CD4-positive, alpha-beta T cell treated with Interleukin-4 for 1 hour (primary cell): ENCODE results near the gene XYLT1.

Experiments used
- DNase-seq, 2 donors: peaks; one replicate each; pipeline ENCODE4 v3.0.0-alpha.2; 2020 to 2022

XYLT1 gene

GRCh38 chr16:17215306-17215705, 255.5 kb downstream of the XYLT1 start:
- no peak for DNase-seq

- no peak for DNase-seq
Observed at GRCh38 chr16:17213974-17214373, 256.8 kb downstream of the XYLT1 start.

GRCh38 chr16:17213025-17213424, 257.7 kb downstream of the XYLT1 start:
- DNase-seq: no peak

- no peak for DNase-seq
Observed at GRCh38 chr16:17212606-17213005, 258.2 kb downstream of the XYLT1 start.

- DNase-seq: peak; percentile 26 to 32
Observed at GRCh38 chr16:17211797-17212196, 259.0 kb downstream of the XYLT1 start.

GRCh38 chr16:17206712-17207111, 264.0 kb downstream of the XYLT1 start:
- no peak for DNase-seq

- DNase-seq: no peak
Observed at GRCh38 chr16:17205279-17206211, 265.2 kb downstream of the XYLT1 start.

- DNase-seq: no peak
Observed at GRCh38 chr16:17204644-17205043, 266.1 kb downstream of the XYLT1 start.

GRCh38 chr16:17204206-17204605, 266.6 kb downstream of the XYLT1 start:
- no peak for DNase-seq

- DNase-seq: no peak
Observed at GRCh38 chr16:17203424-17203823, 267.3 kb downstream of the XYLT1 start.

GRCh38 chr16:17199135-17199534, 271.6 kb downstream of the XYLT1 start:
- no peak for DNase-seq

- no peak for DNase-seq
Observed at GRCh38 chr16:17196526-17196925, 274.2 kb downstream of the XYLT1 start.

- peak; percentile 41 to 54 for DNase-seq
Observed at GRCh38 chr16:17194190-17194780, 276.5 kb downstream of the XYLT1 start.

GRCh38 chr16:17193566-17194100, 277.1 kb downstream of the XYLT1 start:
- no peak for DNase-seq

GRCh38 chr16:17184026-17184425, 286.7 kb downstream of the XYLT1 start:
- DNase-seq: no peak

- DNase-seq: no peak
Observed at GRCh38 chr16:17177959-17178905, 292.5 kb downstream of the XYLT1 start.

GRCh38 chr16:17177242-17177958, 293.4 kb downstream of the XYLT1 start:
- no peak for DNase-seq

GRCh38 chr16:17176199-17176598, 294.6 kb downstream of the XYLT1 start:
- no peak for DNase-seq

- DNase-seq: peak in 1 of 2 donors; percentile 66
Observed at GRCh38 chr16:17173281-17173680, 297.5 kb downstream of the XYLT1 start.

GRCh38 chr16:17171250-17172143, 299.3 kb downstream of the XYLT1 start:
- DNase-seq: no peak

- DNase-seq: no peak
Observed at GRCh38 chr16:17170435-17170834, 300.3 kb downstream of the XYLT1 start.
